HG02623 (cell line): ENCODE data around the gene TMEM164.
A peak's percentile ranks its signal among the peaks of the same experiment; 100 is the strongest.
"Not testable (repeated sequence)": the region's sequence is repeated elsewhere in the genome, so short reads cannot be mapped to it uniquely, and the experiment has no call there.

Experiments
- ATAC-seq: cut with Tn5 transposase; IDR thresholded peaks from one replicate; pipeline ENCODE4 v1.9.1; 2021; ENCODE audit warnings: moderate library complexity; ENCODE audit not compliant: unreplicated experiment

The TMEM164 gene

DNA sequence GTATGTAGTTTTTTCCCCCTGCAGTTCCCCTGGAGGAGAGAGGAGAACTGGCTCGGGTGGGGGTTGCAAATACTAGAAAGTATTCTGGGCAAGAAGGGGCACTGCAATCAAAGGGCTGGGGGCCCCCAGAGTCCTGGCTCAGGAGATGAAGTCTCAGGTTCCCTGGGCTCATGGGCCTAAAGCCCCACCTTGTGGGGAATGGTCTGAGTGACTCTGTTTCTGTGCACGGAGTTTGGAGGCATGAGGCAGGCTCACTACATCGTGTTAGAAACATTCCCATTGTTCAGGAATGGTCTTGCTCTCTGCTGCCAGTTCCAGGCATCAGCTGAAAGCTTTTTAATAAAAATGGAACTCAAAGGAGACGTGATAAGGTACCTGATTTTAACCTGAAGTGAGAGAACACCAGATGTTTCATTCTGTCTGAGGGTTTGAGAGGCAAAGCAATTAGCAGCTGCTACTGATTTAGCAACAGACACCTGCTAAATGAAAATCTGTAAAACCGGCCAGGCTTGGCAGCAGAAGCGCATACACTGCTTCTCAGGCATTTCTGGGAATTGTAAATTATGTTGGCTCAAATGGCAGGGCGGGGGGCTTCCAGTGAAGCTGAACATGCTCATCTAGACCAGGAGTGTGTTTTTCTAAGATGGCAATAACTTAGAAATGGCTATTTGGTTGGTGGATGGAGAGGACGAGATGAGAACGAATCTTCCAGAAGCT, 122.7 kb downstream of the TMEM164 start:
- no peak for ATAC-seq

DNA sequence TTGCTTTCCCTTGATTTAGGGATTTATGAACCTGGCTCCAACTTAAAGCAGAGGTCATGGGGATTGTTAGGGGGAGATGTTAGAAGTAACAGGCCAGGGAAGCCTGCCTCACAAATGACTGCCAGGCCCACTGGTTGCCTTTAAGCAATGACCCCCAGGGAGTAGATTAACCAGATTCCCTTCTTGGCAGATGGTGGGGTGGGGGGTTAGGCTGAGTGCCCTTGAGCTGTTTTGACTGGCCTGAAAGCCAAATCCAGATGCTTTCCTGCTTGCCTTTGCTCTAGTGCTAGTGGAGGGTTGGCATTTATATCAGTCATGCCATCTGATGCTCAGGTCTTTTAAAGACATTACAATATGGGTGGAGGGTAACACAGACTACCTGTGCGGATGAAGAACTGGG, 128.1 kb downstream of the TMEM164 start:
- ATAC-seq: no peak

DNA sequence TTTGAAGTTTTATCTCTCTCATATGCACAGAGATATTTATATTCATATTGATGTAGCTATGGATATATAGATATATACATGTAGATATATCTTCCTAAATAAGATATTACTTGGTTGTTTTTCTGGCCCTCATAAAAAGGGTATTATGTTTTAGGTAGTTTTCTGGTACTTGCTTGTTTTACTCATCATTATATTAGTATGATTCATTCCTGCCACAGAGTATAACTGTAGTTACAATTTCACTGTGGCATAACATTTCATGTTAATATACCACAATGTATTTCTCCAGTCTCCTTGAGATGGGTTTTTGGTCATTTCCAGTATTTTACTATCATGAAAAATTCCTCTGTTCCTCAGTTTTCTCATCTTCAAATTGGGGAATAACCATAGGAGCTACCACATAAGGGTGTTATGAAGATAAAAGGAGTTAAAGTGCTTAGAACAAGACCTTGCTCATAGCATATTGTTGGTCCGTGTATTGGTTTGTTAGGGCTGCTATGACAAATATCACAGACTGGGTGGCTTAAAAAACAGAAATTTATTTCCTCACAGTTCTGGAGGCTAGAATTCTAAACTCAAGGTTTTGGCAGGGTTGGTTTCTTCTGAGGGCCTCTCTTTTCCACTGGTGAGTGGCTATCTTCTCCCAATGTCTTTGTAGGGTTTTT, 129.7 kb downstream of the TMEM164 start:
- ATAC-seq: no peak

DNA sequence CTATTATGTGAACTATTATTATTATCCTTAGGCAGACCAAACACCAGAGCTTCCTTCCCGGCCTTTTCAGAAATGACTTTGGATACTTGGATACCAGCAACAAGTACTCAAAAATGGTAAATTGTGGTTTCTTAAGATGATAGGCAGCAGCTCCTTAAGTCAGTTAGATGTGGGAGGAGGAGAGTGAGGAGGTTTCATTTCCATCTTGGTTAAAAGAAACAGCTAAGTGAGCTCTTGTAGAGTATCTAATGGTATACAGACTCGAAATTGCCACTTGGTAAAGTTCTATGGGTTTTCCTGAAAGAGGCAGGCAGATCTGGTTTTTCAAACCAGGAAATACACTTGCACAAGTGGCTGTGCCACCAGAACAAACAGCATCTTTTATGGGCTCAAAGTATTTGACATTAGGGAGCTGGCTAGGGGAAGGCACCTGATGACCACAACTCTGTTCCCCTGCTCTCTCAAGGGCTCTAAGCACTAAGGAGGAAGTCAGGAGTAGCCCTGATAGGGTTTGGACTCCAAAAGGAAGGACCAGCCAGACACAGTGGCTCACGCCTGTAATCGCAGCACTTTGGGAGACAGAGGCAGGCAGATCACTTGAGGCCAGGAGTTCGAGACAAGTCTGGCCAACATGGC, 130.9 kb downstream of the TMEM164 start:
- no peak for ATAC-seq

DNA sequence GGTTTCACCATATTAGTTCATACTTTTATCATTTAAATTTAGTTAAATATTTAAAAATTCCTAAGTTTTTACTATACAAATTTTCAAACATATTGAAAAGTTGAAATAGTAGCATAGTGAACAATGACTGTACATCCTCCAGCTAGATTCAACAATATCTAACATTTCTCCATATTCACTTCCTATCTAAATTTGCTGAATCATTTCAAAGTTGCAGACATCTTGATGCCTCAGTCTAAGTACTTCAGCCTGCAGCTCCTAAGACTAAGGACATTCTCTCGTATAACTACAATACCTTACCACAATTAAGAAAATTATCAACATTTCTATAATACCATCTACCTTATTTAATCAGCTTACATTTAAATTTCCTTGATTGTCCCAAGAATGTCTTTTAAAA, 132.7 kb downstream of the TMEM164 start:
- ATAC-seq: no peak

DNA sequence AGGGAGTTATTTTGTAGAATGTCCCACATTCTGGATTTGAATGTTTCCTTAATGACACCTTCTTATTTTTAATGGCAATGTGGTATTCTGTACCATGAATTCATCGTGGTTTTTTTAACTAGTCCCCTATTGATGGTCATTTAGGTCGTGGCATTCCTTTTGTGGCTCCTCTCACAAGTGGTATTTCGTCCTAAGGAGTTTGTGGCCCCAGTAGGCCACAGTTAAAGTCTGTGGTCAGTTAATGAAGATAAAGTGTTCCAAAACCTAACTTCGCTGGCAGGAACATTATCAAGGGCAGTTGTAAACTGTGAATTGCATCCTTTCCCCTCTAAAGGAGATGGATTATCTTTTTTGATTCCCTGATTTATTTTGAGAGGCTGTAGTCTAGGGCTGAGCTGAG, 133.2 kb downstream of the TMEM164 start:
- ATAC-seq: no peak

DNA sequence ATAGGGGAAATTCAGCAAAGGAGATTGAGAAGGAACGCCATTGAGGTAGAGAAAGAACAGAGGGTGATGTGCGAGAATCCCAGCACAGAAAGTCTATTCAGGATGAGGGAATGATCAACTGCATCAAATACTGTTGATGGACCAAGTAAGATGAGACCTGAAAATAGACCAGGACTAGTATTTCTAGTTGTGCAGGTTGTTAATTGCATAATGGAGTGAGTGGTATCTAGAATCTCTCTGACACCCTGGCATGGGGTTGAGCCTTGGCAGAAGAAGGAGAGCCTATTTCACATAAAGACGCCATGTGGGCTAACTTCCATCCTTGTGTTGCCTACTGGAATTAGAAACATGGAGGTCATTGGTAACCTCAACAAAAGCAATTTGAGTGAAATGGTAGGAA, 135.6 kb downstream of the TMEM164 start:
- ATAC-seq: no peak

DNA sequence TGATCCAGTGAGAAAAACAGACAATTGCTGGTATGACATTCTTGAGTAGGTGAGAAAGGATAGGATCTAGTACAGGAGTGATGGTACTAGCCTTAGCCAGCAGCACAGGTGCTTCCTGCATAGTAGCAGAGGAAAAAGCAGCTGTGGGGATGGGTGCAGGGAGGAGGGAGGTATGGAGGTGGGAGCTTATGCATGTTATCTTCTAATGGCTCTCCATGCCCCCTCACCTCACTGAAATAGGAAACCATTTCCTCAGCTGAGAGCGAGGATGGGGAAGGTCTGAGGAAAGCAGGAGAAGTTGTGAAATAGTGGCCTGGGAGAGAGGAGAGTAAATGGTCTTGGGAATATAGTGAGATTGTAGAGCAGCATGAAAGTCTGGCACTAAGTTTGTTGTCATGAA, 136.3 kb downstream of the TMEM164 start:
- ATAC-seq: no peak

DNA sequence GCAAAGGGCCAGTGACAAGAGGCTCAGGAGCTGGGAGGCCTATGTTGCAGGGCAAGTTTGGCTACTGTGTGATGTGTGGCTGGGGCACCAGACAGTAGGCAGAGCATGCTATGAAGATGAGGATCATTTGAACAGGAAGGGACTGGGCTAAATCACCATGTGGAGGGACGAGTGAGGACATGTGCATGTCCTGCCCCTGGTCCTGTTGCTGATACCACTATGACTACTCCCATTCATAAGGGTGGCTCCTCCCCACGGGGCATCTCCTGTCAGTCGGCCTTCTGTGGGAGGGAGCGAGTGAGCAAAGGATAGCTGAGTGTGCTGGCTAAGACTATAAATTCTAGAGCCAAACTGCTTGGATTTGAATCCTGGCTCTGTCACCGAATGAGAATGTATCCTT, 139.2 kb downstream of the TMEM164 start:
- no peak for ATAC-seq

DNA sequence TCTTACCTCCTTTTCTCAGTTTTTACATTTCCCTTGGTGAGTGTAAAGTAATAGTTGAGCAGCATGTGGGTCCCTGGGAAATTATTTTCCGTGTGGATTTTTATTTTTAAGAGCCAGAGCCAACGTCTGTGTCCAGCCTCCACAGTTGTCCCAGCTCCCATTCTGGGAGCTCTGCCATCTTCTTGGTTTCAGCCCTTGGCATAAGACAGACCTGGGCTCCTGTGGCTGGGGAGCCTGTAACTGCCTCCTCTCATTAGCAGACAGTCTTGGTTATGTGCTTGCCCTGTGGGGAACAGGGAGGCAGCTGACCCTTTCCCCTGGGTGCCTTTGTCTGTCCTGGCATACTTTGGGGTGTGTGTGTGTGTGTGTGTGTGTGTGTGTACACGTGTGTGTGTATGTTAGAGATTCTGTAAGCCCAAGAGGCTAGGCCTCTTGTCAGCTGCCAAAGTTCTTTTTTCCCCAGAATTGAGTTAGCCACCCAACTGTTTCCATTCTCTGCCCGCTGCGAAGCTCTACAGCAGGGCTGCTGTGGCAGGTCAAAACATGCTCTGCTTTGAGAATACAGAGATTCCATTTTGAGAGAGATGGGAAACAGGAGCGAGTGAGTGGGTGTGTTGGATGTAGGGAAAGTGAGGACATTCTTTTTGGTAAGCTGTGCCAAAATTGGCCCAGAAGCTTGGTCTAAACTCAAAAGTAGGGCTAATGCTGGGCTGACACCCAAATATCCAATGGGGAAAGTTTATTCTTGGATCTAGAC, 140.7 kb downstream of the TMEM164 start:
- no peak for ATAC-seq

DNA sequence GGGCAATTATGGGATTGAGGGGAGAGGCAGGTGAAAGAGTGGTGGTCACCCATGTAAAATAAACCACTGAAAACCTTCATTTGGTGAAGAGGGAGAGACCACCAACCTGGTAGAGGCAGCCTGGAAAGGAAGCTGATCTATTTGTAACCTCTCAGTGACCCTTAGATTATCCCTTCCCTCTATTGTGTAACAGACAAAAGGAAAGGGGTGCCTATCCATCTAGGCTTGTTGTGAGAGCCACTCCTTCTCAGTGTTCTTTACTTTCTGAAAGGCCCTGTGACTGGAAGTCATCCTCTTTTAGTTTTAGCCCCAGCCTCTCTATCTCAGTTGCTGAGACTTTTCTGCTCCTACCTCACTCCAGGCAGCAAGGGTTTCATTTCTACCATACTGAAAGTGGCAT, 142.4 kb downstream of the TMEM164 start:
- no peak for ATAC-seq

DNA sequence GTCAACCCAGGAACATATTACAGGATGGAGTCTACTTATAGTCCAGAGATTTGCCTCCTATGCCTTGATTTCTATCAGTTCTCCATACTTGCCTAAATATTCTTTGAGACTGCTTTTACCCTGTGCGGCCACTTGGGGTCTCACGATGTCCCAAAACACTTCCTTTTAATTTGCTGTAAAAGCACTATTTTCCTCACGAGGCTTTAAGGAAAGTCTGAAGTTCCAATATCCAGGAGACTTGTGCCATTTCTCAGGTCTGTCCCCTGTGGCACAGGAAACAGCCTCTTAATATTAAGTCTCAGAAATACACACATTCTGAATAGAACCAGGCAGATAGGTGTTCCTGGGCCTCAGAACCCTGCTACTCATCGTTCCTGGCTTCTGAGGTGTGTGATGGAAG, 142.9 kb downstream of the TMEM164 start:
- ATAC-seq: peak; percentile 47

DNA sequence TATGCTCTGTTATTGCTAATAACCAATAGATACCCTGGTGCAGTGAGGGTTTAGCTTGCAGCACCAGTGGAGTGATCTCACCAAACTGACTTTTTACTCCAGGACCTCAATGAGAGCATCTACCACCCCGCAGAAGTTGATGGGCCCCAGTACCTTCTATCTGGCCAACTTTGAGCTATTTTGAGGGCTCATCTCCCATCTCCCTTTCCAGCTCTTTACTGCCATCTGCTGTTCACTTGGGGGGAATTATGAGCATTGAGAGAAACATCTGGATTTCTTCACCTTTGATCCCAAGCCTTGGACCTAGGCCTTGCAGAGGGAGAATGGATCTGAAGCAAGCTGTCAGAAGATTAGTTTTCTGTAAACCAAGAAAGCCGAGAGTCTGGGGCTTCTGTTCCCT, 143.6 kb downstream of the TMEM164 start:
- ATAC-seq: no peak

DNA sequence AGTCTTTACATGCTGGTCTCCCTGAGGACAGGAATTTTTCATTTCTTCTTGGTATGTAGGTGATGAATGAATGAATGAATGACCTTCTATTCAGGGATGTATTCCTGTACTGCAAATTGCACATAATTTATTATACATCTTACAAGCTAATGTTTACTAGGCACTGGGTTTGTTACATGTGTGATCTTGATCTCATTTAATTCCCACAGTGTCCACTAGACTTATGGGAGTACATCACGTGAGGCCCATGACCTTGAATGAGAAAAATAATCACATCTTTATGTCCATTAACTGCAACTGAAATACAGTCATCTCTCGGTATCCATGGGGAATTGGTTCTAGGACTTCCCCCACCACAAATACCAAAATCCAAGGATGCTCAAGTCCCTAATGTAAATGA, 150.3 kb downstream of the TMEM164 start:
- ATAC-seq: no peak

DNA sequence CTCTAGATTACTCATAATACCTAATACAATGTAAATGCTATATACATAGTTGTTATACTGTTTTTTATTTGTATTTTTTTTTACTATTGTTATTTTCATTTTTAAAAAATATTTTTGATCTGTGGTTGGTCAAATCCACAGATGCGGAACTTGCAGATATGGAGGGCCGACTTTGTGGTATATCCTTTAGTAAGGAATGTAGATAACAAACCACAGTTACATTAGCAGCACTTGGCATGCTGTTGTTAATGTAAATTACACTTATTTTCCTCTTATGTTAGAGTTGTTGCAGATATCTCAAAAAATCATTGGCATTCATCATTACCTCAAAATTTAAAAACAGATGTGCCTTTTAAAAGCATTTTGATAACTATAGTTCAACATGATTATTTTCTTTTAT, 151.0 kb downstream of the TMEM164 start:
- no peak for ATAC-seq

DNA sequence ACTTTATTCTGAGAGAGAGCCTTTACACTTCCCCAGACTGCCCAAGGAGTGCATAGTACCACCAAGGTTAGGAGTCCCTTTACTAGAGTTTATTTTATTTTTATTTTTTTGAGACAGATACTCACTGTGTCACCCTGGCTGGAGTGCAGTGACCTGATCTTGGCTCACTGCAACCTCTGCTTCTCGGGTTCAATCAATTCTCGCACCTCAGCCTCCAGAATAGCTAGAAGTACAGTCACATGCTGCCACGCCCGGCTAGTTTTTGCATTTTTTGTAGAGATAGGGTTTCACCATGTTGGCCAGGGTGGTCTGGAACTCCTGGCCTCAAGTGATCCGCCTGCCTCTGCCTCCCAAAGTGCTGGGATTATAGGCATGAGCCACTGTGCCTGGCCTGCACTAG, 151.4 kb downstream of the TMEM164 start:
- not testable (repeated sequence) for ATAC-seq

DNA sequence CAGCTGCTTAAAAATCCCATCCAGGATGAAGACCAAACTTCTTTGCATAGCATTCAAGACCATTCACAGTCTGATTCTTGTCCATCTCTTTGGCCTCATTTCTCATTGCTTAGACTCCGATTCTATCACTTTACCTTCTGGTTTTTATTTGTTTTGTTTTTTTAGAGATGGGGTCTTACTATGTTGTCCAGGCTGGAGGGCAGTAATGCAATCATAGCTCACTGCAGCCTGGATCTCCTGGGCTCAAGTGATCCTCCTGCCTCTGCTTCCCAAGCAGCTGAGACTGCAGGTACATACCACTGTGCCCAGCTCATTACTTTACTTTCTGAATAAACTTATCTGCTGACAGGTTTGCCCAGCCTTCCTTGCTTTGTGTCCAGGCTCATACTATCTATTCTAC, 152.8 kb downstream of the TMEM164 start:
- ATAC-seq: no peak

DNA sequence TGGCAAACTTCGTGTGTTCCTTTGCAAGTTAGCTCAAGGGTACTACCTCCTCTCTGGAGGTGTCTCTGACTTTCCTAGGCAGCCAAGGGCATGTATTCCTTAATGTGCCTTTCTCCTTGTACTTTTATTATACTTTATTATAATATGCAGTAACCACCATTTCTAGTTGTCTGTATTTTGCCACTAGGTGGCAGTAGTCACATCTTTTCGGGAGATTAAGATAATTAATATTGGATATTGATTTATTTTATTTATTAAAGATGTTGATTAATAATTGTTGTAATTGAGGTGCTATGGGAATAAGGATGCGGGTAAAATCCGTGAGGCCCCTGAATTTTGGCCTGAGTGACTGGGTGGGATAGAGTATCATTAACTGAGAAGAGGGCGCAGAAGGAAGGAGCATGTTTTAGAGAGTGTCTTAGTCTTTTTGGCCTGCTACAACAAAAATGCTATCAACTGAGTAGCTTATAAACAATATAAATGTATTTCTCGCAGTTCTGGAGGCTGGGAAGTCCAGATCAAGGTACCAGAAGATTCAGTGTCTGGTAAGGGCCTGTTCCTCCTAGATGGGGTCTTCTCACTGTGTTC, 153.3 kb downstream of the TMEM164 start:
- ATAC-seq: no peak

DNA sequence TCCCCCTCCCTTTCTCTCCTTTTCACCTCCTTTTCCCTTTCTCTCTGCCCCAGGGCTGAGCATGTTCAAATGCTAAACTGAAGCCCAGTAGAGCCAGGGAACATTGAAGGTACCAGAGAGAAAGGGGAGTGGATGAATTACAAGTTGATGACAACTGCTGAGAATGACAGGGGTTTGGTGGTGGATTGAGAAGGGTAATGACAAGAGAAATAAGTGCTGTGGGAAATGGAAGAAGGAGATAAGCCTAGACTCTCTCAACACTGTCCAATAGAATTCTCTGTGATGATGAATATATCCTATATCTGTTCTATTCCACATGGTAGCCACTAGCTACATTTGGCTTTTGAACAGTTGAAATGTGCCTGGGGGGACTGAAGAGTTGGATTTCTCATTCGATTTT, 154.5 kb downstream of the TMEM164 start:
- no peak for ATAC-seq

DNA sequence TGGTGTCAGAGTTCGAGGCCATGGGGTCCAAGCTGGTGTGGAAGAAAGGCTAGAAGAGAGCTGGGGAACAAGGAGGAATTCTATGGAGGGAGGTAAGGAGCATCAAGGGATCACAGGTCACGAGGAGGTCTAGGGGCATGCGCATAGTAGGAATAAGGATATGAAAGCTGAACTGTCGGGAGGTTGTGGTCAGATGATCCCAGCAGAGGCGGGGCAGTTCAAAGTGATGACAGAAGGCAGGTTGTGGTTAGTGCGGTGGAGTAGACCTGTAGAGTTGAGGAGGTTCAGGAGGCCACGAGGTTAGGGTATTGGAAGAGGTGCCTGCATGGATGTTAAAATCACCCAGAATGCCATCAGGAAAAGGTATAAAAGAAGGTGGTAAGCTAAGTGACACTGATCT, 156.3 kb downstream of the TMEM164 start:
- ATAC-seq: no peak

DNA sequence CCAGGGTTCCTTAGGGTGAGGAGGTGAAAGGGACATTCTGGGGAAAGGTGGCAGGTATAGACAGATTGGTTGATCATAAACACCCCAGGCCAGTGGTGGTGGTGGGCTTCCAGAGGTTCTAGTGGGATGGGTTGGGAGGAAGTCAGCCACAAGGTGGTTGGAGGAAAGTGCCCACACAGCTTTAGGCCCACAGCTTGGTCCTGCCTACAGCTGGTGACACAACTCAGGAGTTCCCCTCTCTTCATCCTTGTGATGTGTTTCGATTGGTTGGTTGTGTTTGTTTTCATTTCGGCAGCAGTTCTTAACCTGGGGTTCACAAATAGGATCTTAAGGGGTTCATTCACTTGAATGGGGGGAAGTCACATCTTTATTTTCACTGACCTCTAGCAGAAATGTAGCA, 157.0 kb downstream of the TMEM164 start:
- ATAC-seq: no peak
